ENCODE results near the gene KMO.

Gene KMO

GRCh38 chr1:241611736-241612135 lies 79.6 kb downstream of the KMO start:
- no peaks in the 10 kb centered on the region for H3K27me3 ChIP-seq
- H3K9me3 ChIP-seq: no peaks in the 10 kb centered on the region
- H3K4me1 ChIP-seq: no peaks in the 10 kb centered on the region
- no peak overlapping the region for H3K4me3 ChIP-seq
- H3K36me3 ChIP-seq: no peaks in the 10 kb centered on the region
- intact Hi-C loops (cut with DNase I; ENCODE audit: low total_unique reads): loop anchor here (2.0 kb wide), 1 partner anchor 223 kb away; no protein-coding TSS in a partner anchor
- no peak for DNase-seq
- no peak for TF ChIP-seq CTCF (IDR thresholded peaks at IDR 0.05)
- H3K27ac ChIP-seq: no peak overlapping the region

- no peak for DNase-seq
- Histone ChIP-seq H3K27me3 (no peaks in the 10 kb centered on the region), H3K36me3 (no peaks in the 10 kb centered on the region), H3K4me3 (no peak overlapping the region), H3K4me1 (no peaks in the 10 kb centered on the region), H3K27ac (no peak overlapping the region), H3K9me3 (no peaks in the 10 kb centered on the region)
- TF ChIP-seq CTCF (IDR thresholded peaks at IDR 0.05): no peak
- intact Hi-C loops (cut with DNase I; ENCODE audit: low total_unique reads): loop anchor here (2.0 kb wide), 1 partner anchor 222 kb away; no protein-coding TSS in a partner anchor
Observed at GRCh38 chr1:241612533-241613477, 80.6 kb downstream of the KMO start.

DNA sequence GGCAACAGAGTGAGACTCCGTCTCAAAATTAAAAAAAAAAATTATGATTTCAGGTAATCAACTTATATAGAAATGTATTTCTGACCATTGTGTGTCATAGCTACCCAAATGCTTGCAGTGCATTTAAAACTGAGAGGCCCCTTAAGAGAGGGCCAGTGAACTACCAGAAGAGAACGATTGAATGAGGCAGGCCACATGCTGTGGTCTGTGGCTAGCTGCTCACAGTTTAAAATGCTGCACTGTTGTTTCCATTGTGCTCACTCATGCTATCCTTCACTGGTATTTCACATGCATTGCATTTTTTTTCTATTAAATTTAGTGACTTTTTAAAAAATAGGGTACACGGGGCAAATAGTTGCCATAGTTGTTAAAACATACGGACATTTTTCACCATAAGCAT lies 82.0 kb downstream of the KMO start:
- intact Hi-C loops (cut with DNase I; ENCODE audit: low total_unique reads): no loop called here
- H3K4me3 ChIP-seq: no peak overlapping the region
- no peaks in the 10 kb centered on the region for H3K9me3 ChIP-seq
- no peak overlapping the region for H3K27ac ChIP-seq
- no peak for TF ChIP-seq CTCF (IDR thresholded peaks at IDR 0.05)
- H3K36me3 ChIP-seq: no peaks in the 10 kb centered on the region
- no peaks in the 10 kb centered on the region for H3K27me3 ChIP-seq
- DNase-seq: no peak
- no peaks in the 10 kb centered on the region for H3K4me1 ChIP-seq

DNA sequence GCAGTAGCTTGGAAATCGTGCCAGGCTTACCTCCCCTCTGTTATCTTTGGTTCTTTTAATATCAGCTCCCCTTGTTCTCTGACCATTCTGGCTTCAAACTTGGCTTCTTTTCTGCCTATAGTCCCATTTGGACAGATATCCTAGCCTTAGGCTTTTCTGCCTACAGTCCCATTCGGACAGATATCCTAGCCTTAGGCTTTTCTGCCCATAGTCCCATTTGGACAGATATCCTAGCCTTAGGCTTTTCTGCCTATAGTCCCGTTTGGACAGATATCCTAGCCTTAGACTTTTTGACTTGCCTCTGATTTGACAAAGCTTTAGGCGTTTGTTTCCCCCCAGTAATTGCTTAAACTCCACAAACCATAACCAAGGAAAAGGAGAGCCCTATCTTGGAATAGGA lies 82.4 kb downstream of the KMO start:
- Histone ChIP-seq H3K4me3 (no peak overlapping the region), H3K9me3 (no peaks in the 10 kb centered on the region), H3K27me3 (no peaks in the 10 kb centered on the region), H3K36me3 (no peaks in the 10 kb centered on the region), H3K4me1 (no peaks in the 10 kb centered on the region), H3K27ac (no peak overlapping the region)
- intact Hi-C loops (cut with DNase I; ENCODE audit: low total_unique reads): no loop called here
- no peak for DNase-seq
- TF ChIP-seq CTCF (IDR thresholded peaks at IDR 0.05): no peak

GRCh38 chr1:241615043-241615974 lies 83.1 kb downstream of the KMO start:
- H3K27ac ChIP-seq: no peak overlapping the region
- no peak for DNase-seq
- H3K36me3 ChIP-seq: no peaks in the 10 kb centered on the region
- TF ChIP-seq CTCF (IDR thresholded peaks at IDR 0.05): no peak
- H3K9me3 ChIP-seq: no peaks in the 10 kb centered on the region
- H3K4me1 ChIP-seq: no peaks in the 10 kb centered on the region
- H3K27me3 ChIP-seq: no peaks in the 10 kb centered on the region
- intact Hi-C loops (cut with DNase I; ENCODE audit: low total_unique reads): no loop called here
- H3K4me3 ChIP-seq: no peak overlapping the region

Data from tibial artery (tissue), 4 donors.